GM12878 (cell line): ENCODE data around the gene PRCP. TPM values are rescaled to one million over a fixed set of nuclear protein-coding genes. Genes with fewer than 3 reads are reported as not detected.

Experiments used
- ATAC-seq: fragments of 200-7000 bp; cut with Tn5 transposase; 3 replicates; pipeline ENCODE4 v1.9.1; 2020; ENCODE audit warnings: mild to moderate bottlenecking, moderate library complexity
- BruUV-seq: library from RNA; stranded (reverse); fragments of 400-500 nt; replicated peaks from 2 replicates; lab custom pipeline; 2021; lab: Mats Ljungman, UMichigan
- CTCF ChIA-PET: fragments of 300-600 bp; sonication (Branson Sonifier 250); formaldehyde crosslinking; extraction: SDS; loops from one replicate; lab custom pipeline; 2021; ENCODE audit warnings: inconsistent platforms; lab: Yijun Ruan, JAX
- POLR2A ChIA-PET: fragments of 350-600 bp; formaldehyde crosslinking; extraction: SDS; loops from one replicate; lab custom pipeline; 2021; ENCODE audit warnings: inconsistent platforms; lab: Charles Lee
- RAD21 ChIA-PET: fragments of 300-600 bp; sonication (Branson Sonifier 250); formaldehyde crosslinking; loops from one replicate; lab custom pipeline; 2023; ENCODE audit warnings: antibody characterized with exemption; ENCODE audit not compliant: unreplicated experiment; lab: Charles Lee
- SMC1A ChIA-PET: fragments of 300-600 bp; sonication (Branson Sonifier 250); formaldehyde crosslinking; loops from one replicate; lab custom pipeline; 2023; ENCODE audit not compliant: unreplicated experiment, uncharacterized antibody; lab: Charles Lee
- DNase-seq: peaks from one replicate; pipeline ENCODE4 v3.0.0-alpha.2; 2011; ENCODE audit warnings: low read depth, low spot score
- FAIRE-seq: peaks from 3 replicates; lab custom pipeline; 2011; peaks lifted over from hg19 to GRCh38; lab: Jason Lieb, UNC
- H2AFZ ChIP-seq: 2 replicates; pipeline ENCODE4 v1.6.0; 2011; ENCODE audit warnings: low read depth, low read length, control low read depth; ENCODE audit not compliant: control insufficient read depth
- H3K27ac ChIP-seq: 2 replicates; pipeline ENCODE4 v1.5.1; 2011; ENCODE audit warnings: control low read depth; ENCODE audit not compliant: control insufficient read depth, insufficient read depth
- H3K27me3 ChIP-seq, 2 experiments: replicated peaks in 1 of 2; 2 replicates each; pipeline versions ENCODE4 v1.6.0 to v1.6.1; 2011; ENCODE audit warnings: low read length in 1 of 2; ENCODE audit not compliant: control insufficient read depth in 2 of 2, insufficient read depth in 2 of 2
- H3K36me3 ChIP-seq, 2 experiments: 2 replicates each; pipeline ENCODE4 v1.5.1; 2011; ENCODE audit warnings: low read length in 1 of 2; ENCODE audit not compliant: control insufficient read depth in 2 of 2, insufficient read depth in 2 of 2
- H3K4me1 ChIP-seq: 2 replicates; pipeline ENCODE4 v1.6.1; 2011; ENCODE audit warnings: mild to moderate bottlenecking, low read length, moderate library complexity, mixed read lengths; ENCODE audit not compliant: control insufficient read depth, insufficient read depth
- H3K4me2 ChIP-seq: 2 replicates; pipeline ENCODE4 v1.6.0; 2011; ENCODE audit warnings: control low read depth; ENCODE audit not compliant: control insufficient read depth, insufficient read depth
- H3K4me3 ChIP-seq: fragments of 200-600 bp; sonication (generic); 2 replicates; pipeline ENCODE4 v1.5.1; 2016
- H3K79me2 ChIP-seq: 2 replicates; pipeline ENCODE4 v1.6.0; 2011; ENCODE audit warnings: low read length; ENCODE audit not compliant: control insufficient read depth, insufficient read depth
- H3K9ac ChIP-seq: 2 replicates; pipeline ENCODE4 v1.8.0; 2011; ENCODE audit warnings: low read length, control low read depth, mixed read lengths; ENCODE audit not compliant: control insufficient read depth, insufficient read depth
- H3K9me3 ChIP-seq: replicated peaks from 3 replicates; pipeline ENCODE4 v1.5.1; 2011; ENCODE audit warnings: mild to moderate bottlenecking, low read length; ENCODE audit not compliant: control insufficient read depth, insufficient read depth
- H4K20me1 ChIP-seq: 2 replicates; pipeline ENCODE4 v1.6.0; 2011; ENCODE audit not compliant: control insufficient read depth, insufficient read depth
- ETV6 ChIP-seq, 2 experiments: fragments of 450-650 bp in 1 of 2; IDR thresholded peaks in 1 of 2; conservative IDR thresholded peaks in 1 of 2; 2 replicates each; pipeline ENCODE4 v1.6.1; 2014; ENCODE audit warnings: antibody characterized with exemption in 1 of 2, borderline replicate concordance in 1 of 2, low read depth in 1 of 2, mild to moderate bottlenecking in 1 of 2, moderate library complexity in 1 of 2
- HDAC6 ChIP-seq: fragments of 200-600 bp; sonication (generic); IDR thresholded peaks from one replicate; pipeline ENCODE4 v1.8.0; 2017; ENCODE audit warnings: antibody characterized with exemption; ENCODE audit not compliant: unreplicated experiment
- IRF4 ChIP-seq: IDR thresholded peaks from 2 replicates; pipeline ENCODE4 v1.6.1; 2011; ENCODE audit warnings: low read depth, low read length
- KLF5 ChIP-seq: fragments of 450-650 bp; IDR thresholded peaks from 2 replicates; pipeline ENCODE4 v1.6.1; 2014; ENCODE audit warnings: mild to moderate bottlenecking; ENCODE audit not compliant: partially characterized antibody
- NFYB ChIP-seq: IDR thresholded peaks from 2 replicates; pipeline ENCODE4 v1.6.1; 2011; ENCODE audit warnings: low read depth, mild to moderate bottlenecking, low read length, improper control_type of control experiment, moderate library complexity; ENCODE audit not compliant: insufficient read depth
- POLR2AphosphoS5 ChIP-seq: IDR thresholded peaks from 2 replicates; pipeline ENCODE4 v1.6.1; 2011; ENCODE audit warnings: mild to moderate bottlenecking, low read length, inconsistent platforms
- YY1 ChIP-seq: IDR thresholded peaks from 2 replicates; pipeline ENCODE4 v1.6.1; 2011; ENCODE audit warnings: low read depth, mild to moderate bottlenecking, low read length
- WGBS: methylation state at CpG from one replicate; pipeline ENCODE4 v1.1.6; 2016; ENCODE audit warnings: low lambda C conversion rate; ENCODE audit not compliant: insufficient replicate concordance, insufficient coverage; ENCODE audit errors: missing lambda C conversion rate; 5-methylcytosine and 5-hydroxymethylcytosine counted together
- in situ Hi-C: fragments of 300-500 bp; cut with MboI; formaldehyde crosslinking; loops from 9 replicates; pipeline ENCODE4 v1.14.3; 2018; ENCODE audit warnings: mixed read lengths
- intact Hi-C: fragments of 100-400 bp; cut with micrococcal nuclease; formaldehyde crosslinking; loops from one replicate; pipeline ENCODE4 v1.14.2; 2022; ENCODE audit not compliant: unreplicated experiment
- polyA plus RNA-seq, 11 experiments: library from polyadenylated mRNA; depleted of rRNA in 4 of 11; unstranded in 6 of 11; stranded (reverse) in 5 of 11; fragments of >200 nt; fragmentation: Nextera tagmentation in 4 of 11; fragmentation: Illumina TruSeq in 1 of 11; extraction: Ambion mirVana in 4 of 11; extraction: Trizol in 1 of 11; gene quantifications; 1 replicate in 1 of 11; 2 replicates in 10 of 11; pipeline versions ENCODE4 v1.2.1 to v1.2.3, GENCODE V29; 2011 to 2016; ENCODE audit warnings: inconsistent platforms in 2 of 11, missing spikeins in 2 of 11, low read depth in 1 of 11
- total RNA-seq, 4 experiments: library from RNA; depleted of rRNA in 3 of 4; stranded (reverse); fragments of >200 nt in 3 of 4; fragmentation: Illumina TruSeq in 1 of 4; extraction: Trizol in 1 of 4; gene quantifications; 2 replicates each; pipeline versions ENCODE4 v1.2.1 to v1.2.3, GENCODE V29; 2013 to 2021
- TF ChIP-seq, protein P1 (sequence below): fragments of 450-650 bp; IDR thresholded peaks from 2 replicates; pipeline ENCODE4 v1.6.1; 2017; ENCODE audit warnings: borderline replicate concordance
- TF ChIP-seq, protein P2 (sequence below): fragments of 150-350 bp; IDR thresholded peaks from 2 replicates; pipeline ENCODE4 v1.6.1; 2014; ENCODE audit warnings: mild to moderate bottlenecking, low read depth, low read length

Gene PRCP
- total and polyA plus RNA-seq, 10 of the 15 experiments (the other 5 are each of a cell fraction or from before 2014, with no cell fraction given): 14.9 to 43.6 (median 20.0) TPM

DNA sequence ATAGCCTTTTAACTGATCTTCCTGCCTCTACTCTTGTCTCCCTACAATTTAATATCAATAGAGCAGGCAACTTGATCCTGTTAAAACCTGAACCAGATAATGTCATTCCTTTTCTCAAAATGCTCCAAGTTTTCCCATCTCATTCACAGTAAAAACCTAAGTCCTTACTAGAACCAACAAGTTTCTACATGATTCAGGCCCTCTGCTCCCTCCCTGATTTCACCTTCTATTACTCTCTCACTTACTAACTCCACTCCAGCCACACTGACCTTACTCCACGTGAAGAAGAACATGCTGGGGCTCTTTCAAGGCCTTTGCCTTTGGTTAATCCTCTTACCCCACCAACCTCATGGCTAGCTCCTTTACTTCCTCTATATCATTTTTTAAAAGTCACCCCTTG, 71.1 kb downstream of the PRCP start:
- no peak overlapping the region for H2AFZ ChIP-seq
- no peak for DNase-seq
- H3K4me2 ChIP-seq: no peak overlapping the region
- ChIA-PET SMC1A (no interaction called here), CTCF (no interaction called here), POLR2A (no interaction called here), RAD21 (no interaction called here)
- H4K20me1 ChIP-seq: no peaks in the 10 kb centered on the region
- no peaks in the 10 kb centered on the region for H3K9me3 ChIP-seq
- no peaks in the 10 kb centered on the region for H3K4me1 ChIP-seq
- H3K27ac ChIP-seq: no peak overlapping the region
- 29% methylated on average over 1 of the region's 1 CpG for WGBS
- H3K4me3 ChIP-seq: no peak overlapping the region
- in situ Hi-C loops: no loop called here
- intact Hi-C loops: no loop called here
- no peaks in the 10 kb centered on the region for H3K79me2 ChIP-seq
- no peak for FAIRE-seq
- no peak overlapping the region for H3K9ac ChIP-seq
- no peaks in the 10 kb centered on the region for H3K27me3 ChIP-seq
- no TSS peak for BruUV-seq
- no peaks in the 10 kb centered on the region for H3K36me3 ChIP-seq
- no peak for ATAC-seq
- TF ChIP-seq, protein P1, sequence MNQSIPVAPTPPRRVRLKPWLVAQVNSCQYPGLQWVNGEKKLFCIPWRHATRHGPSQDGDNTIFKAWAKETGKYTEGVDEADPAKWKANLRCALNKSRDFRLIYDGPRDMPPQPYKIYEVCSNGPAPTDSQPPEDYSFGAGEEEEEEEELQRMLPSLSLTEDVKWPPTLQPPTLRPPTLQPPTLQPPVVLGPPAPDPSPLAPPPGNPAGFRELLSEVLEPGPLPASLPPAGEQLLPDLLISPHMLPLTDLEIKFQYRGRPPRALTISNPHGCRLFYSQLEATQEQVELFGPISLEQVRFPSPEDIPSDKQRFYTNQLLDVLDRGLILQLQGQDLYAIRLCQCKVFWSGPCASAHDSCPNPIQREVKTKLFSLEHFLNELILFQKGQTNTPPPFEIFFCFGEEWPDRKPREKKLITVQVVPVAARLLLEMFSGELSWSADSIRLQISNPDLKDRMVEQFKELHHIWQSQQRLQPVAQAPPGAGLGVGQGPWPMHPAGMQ: no peak
- TF ChIP-seq POLR2AphosphoS5 (no peak), NFYB (no peak), ETV6 (conservative IDR thresholded peaks at IDR 0.05 in 1 of 2, IDR thresholded peaks at IDR 0.05 in 1 of 2; ENCODE audit: borderline replicate concordance in 1 of 2, low read depth in 1 of 2) (no peak), KLF5 (no peak), IRF4 (no peak), HDAC6 (no peak), YY1 (no peak)
- TF ChIP-seq, protein P2, sequence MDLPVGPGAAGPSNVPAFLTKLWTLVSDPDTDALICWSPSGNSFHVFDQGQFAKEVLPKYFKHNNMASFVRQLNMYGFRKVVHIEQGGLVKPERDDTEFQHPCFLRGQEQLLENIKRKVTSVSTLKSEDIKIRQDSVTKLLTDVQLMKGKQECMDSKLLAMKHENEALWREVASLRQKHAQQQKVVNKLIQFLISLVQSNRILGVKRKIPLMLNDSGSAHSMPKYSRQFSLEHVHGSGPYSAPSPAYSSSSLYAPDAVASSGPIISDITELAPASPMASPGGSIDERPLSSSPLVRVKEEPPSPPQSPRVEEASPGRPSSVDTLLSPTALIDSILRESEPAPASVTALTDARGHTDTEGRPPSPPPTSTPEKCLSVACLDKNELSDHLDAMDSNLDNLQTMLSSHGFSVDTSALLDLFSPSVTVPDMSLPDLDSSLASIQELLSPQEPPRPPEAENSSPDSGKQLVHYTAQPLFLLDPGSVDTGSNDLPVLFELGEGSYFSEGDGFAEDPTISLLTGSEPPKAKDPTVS: no peak
